Measurements from ENCODE around the gene AHI1. TPM values are rescaled to one million over a fixed set of nuclear protein-coding genes. Genes with fewer than 3 reads are reported as not detected.

The AHI1 gene
- total RNA-seq, 1 donor from 2014 or later: 45.5 TPM

DNA sequence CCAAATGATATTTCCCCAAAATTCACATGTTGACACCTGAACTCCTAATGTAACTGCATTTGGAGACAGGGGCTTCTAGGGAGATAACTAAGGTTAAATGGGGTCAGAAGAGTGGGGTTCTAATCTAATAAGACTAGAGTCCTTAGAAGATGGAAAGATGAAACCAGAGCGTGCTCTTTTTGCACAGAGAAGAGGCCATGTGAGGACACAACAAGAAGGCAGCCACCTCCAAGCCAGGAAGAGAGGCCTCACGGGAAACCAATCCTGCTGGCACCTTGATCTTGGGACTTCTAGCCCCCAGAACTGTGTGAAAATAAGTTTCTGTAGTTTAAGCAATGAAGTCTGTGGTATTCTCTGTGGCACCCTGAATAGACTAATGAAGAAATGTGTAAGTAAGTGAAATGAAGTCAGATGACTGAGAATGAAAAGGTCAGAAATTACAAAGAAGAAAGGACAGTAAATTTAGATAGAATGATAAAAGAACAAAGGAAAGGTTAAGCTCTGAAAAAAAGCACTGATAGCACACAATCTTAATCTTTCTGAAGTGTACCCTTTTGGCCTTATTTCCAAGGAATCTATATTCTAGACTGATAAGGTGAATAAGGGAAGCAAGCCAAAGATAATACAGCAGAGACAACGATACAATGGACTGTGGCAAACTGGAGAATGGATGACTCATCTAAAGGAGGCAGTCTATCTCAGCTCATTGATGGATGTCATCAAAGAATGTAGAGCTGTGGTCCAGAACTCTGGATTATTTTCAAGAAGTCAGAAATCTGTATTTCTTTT lies 206.1 kb downstream of the AHI1 start:
- DNase-seq: no peak

DNA sequence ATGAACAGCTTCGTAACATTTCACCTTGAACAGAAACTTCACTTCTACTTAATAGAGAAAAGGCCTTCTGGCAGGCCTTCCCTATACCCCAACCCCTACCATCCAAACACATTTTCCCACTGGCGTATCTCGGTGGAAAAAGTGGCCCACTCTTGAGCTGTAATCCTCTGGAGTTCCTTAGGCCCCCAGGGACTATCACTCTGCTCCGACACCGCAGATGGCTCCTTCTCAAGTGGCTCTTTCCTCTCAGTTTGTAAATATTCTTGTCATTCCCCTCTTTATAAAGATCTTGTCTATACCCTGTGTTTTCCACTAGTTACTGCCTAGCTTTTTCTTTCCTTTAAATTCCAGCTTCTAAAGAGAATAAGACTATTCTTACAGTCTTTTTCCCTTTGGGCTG lies 207.7 kb downstream of the AHI1 start:
- no peak for DNase-seq

DNA sequence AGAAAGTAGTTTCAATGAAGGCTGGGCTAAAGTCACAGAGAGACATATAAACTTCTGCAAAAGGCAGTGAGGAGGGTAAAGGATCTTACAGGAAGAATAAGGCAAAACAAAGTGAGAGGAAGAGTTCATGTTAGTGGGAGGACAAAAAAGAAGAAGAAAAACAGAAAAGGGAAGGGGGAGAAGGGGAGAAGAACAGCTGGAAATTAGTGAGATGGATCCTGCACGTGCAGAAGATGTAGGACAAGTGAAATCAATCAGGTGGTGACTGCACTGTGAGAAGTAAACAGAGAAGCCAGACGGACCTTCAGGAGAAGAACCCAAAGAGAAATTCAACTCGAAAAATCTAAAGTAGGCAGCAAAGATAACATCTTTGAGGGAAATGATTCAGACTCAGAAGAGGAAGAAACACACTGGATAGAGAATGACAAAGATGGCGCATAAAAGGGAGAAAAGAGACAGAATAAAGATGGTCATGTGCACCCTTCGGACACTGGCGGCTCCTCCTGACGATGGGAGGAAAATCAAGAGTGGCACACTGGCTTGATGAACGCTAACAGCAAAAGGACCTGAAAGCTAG lies 210.5 kb downstream of the AHI1 start:
- no peak for DNase-seq

DNA sequence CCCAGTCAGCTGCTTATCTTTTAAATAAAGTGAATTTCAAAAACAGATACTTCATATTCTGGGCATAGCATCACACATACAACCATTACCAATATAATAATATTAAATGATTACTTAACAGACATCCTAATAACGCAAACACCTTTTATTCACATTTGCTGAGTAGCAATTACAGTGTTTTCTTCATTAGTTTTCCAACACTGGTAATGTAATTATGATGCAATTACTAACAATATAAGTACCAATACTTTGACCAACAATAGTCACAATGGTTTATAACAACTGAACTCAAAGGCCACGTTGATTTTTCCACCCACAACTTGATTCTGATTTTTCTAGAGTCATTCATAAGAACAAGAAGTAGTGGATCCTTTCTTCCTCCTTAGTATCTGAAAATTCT lies 212.4 kb downstream of the AHI1 start:
- DNase-seq: no peak

DNA sequence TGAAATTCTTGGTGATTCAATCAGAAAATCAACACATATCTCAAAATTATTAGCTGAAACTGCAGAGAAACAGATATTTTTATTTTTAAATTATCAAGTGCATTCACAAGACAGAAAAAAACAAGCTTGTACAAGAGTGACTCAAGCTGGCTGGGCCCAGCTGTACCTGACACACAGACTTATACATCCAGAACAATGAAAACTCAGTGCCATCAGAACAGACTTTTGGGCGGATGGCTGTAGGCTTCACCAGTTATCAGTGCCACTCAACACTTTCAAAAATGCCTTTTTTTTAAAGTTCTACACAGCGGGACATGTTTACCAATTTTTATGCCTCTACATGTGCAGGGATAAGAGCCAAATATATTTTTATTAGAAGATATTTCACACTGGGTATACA lies 213.6 kb downstream of the AHI1 start:
- DNase-seq: no peak

DNA sequence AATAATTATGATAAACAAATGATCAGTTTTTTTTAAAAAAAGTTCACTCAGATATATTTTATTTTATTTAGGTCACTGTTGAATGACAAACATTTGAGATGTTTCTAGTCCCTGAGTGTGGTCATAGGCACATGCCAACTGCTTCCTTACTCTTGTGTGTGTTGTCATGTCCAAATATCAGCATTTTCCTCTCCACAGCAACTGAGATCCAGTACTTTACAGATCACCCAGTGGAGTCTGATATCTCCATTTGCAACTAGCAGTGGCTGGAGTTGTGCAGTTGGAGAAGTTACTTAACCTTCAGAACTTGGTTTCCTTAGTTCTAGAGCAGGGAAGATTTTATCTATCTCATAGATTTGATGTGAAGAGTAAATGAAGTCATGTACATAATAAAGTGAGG lies 215.1 kb downstream of the AHI1 start:
- DNase-seq: no peak

DNA sequence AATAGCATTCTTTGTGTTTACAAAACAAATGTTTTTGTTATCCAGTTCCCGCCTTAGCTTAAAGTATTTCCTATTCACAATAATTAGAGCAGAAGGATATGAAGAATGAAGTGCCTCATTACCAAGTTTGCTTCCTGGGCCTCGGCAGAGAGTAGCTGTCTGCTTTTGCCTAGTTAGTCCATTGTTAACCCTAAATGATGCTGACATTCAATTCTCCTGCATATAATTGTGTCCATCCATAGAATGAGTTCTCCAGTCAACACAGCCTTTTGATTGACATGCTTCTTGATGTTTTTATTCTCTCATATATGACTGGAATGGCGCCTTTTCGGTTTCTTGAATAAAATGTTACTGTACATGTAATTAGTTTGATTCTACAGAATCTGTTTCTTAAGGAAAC lies 215.6 kb downstream of the AHI1 start:
- DNase-seq: no peak

DNA sequence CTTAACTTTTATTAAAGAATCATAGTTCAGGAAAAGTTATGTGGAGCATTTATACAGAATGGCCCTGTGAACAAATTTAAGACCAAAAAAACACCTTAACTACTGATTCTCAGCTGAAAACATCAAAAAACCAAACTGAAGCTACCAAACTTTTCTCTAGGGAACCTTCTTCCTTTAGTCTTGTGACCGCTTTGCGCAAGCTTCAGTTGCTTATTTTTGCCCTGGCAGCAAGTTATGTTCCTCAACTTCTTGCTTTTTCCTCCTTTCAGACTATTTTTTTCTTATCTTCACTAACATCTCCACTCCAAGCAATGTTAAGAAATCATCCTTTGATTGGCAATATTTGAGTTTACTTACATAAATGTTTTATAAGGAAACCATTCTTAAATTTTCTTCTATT lies 216.3 kb downstream of the AHI1 start:
- no peak for DNase-seq

DNA sequence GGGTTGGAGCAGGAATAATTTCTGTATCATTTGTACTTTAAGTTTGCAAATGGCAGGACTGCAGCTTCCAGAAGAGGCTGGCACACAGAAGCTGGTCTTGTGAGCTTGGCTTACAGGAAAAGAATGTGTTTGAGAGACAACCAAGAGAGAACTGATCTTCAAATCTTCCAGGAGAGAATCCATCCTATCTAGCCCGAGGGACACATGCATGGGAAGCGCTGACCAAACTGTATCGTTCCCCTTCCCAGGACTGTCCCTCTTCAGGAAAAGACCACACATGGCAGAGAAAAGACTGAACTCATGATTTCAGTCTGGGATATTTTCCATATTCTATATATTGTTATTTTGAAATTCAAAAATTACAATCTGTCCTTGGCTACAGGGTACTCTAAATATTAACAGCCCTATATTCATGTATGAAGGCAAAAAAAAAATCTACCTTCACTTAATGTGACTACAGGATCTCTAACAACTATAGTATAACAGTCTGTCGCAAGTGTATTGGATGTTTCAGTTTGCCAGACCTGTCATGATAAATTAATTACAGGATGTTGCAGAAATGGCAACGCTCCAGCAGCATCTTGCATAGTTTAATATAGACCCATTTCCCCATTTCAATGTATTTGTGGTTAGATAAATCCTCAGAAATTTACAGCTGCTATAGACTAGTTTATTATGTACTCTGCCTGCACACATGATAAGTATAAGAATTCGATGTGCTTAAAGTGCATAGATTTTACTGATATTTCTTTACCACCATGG lies 217.0 kb downstream of the AHI1 start:
- DNase-seq: peak; percentile 31

DNA sequence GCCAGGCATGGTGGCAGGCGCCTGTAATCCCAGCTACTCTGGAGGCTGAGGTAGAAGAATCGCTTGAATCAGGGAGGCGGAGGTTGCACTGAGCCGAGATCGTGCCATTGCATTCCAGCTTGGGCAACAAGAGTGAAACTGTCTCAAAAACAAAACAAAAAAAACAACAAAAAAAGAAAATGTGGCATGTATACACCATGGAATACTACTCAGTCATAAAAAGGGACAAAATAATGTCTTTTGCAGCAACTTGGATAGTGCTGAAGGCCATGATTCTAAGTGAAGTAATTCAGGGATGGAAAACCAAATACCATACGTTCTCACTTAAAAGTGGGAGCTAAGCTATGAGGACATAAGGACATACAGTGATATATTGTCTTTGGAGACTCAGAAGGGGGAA lies 220.1 kb downstream of the AHI1 start:
- no peak for DNase-seq

DNA sequence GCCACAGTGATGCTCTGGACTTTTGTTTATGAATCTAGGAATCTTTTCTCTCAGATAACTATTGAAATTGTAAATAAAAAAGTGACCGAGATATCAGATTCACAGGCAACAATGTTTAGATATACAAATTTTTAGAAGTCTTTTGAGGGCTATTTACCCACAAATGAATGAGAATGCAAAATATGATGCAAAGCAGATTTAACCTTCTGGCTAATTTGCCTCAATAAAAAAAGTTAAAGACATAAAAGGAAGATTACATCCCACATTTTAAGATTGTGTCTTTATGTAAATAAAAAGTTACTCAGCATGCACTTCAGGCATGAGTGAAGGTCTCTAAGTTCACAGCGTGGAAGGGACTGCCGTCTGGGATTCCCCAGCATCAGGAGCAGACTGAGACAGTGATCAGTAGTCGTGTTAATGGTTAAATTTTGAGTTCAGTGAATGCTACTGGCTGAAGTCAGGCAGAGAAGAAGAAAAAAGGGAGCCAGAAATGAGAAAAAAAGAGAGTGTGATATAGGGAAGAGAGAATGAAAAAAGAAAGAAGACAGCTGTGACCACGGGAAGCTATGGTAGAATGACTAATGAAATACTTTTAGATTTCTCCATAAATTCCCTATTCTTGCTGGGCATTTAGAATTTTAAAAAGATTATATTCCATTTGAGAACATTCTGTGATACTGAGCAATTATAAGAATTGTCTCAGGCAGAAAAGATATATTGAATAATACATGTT lies 222.8 kb downstream of the AHI1 start:
- no peak for DNase-seq

DNA sequence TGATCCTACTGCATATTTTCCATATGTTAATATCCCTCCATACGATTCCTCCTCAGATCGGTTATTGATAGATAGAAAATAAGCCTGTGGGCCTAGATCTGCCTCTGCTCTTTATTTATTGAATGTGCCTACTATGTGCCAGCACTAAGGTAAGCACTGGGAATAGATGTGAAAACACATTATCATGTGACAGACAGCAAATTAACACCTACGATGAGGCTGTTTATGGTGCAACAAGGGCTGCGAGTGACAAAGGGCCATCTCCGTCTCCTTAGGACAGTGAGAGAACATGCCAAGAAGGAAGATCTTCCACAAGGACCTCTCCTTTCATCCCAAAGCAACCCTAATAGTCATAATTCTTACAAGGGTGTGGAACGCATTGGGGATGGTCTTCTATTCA lies 225.9 kb downstream of the AHI1 start:
- no peak for DNase-seq

DNA sequence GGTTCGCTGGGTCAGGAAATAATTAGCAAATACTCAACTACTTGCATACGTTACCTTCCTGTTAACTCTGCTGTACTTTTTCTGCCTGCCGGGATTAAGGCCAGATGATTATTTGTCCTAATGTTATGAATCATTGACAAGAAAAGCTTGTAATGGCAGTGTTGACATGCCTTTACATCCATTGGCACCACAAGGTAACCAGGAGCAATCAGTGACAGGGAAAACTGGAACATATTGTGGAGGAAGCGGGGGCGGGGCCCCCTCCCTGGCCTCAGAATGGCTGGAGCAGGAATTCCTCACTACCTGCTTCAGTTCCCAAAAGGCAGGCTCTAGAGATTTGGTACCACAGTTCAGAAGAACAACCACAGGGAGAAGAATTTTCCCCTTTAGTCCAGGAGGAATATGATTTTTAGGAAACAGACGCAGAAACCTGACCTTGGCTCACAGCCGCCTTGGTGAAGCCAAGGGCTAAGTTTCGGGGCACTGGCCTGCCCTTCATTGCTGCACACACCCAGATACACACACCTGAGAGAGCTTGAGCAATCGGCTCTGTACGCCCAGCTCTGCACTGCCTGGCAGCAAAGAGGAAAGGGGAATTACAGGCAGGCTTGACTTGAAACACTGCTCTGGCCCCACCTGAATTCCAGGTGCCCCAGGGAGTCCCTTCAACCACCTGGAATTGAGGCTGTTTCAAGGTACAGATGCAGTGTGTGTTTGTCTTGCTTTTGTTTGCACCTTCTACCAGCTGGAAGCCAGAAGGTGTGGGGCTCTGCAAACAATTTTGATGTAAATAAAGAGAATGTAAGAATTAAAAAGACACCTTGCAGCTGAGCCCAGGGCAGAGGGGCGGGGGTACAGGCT lies 226.6 kb downstream of the AHI1 start:
- no peak for DNase-seq

DNA sequence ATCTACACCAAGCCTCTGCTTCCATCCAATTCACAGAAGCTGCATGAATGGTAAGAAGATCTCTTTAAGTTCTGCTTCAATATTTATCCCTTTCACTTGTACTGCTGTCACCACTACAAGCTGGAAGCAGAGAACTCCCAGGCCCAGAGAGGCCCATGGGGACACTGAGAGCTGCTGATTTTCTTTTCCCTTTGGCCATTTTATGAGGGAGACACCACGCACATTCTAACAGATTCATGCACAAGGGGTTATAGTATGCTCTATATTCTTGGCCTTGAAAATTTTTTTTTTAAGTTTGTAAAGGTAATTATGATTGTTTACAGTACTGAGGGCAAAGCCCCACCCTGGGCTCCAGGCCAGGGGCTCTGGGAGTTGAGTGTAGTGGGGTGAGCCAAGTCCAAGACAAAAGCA lies 228.1 kb downstream of the AHI1 start:
- DNase-seq: no peak

DNA sequence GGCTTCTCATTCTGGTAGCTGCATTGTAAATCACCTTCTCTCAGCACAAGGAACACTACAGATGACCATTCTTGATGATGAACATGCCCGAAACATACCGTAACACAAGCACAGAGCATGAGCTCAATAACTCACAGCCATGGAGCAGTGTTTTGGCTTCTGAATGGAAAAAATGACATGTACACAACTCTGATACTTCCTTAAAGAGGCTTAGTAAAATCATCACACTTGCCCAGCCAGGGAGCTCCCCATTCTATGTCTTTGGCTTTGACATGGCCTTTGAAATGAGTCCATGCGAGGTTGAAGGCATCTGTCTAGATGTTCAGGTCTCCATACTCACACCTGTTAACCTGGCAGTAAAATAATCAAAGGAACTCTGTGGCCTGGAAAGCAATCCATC lies 228.8 kb downstream of the AHI1 start:
- no peak for DNase-seq

DNA sequence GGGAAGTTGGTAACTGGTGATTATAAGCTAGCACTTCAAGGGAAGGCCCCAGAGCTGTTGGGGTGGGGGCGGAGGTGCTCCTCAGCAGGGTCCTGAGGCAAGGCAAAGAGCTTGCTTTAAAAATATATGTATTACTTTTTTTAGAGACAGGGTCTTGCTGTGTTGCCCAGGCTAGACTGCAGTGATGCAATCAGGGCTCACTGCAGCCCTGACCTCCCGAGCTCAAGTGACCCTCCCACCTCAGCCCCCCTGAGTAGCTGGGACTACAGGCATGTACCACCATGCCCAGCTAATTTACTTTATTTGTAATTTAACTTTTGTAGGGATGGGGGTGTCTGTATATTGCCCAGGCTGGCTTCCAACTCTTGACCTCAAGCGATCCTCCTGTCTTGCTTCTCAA lies 229.3 kb downstream of the AHI1 start:
- DNase-seq: no peak

DNA sequence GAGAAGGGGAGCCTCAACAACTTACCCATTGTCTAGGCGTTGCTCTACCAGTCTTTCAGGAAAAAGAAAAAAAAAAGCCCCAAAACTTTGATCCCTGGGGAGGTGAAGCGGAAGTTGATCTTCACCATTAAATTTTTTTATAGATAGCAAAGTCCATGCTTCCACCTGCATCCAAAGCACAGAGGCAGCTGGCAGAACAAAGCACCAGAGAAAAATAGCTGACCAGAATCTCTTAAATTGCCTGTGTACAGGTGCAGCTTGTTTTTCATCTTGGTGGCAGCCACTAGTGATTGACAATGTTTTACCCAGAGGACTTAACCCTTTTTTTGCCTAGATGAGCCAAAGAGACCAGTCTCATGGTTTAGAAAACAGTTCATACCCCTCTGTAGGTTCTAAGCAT lies 230.5 kb downstream of the AHI1 start:
- DNase-seq: no peak

DNA sequence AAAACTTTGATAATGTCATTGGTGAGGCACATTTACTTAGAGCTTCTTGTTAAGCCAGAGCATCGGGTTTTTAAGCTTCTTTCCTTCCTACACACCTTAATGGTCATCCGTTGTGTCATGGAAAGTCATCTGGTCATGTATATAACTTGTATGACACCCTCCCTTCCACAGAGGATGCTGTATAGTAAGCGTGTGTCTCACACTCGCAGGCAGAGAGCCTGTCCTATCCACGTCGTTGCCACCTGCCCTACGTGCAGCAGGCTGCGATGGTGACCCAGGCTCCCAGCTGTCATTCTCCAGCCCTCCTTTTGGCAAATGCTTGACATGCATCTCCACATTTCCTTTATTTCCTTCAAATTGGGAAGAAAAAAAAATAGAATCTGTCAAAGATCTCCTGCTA lies 230.9 kb downstream of the AHI1 start:
- DNase-seq: no peak

DNA sequence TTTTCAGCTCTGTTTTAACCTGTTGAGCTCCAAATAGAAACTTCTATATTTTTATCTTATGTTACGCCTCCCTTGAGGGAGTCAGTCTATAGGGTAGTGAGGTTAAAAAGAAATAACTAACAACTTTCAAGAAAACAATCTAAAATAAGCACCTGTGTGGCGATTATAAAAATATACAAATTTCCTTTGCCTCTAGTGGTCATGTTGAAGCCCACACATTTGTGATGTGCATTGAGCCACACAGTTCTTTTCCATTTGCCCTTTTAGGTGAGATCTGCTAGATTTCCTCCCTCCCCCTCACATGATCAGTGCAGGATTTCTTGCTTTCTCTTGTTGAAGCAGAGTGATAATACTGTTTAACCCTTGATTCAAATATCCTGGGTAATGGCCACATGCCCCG lies 232.3 kb downstream of the AHI1 start:
- no peak for DNase-seq

DNA sequence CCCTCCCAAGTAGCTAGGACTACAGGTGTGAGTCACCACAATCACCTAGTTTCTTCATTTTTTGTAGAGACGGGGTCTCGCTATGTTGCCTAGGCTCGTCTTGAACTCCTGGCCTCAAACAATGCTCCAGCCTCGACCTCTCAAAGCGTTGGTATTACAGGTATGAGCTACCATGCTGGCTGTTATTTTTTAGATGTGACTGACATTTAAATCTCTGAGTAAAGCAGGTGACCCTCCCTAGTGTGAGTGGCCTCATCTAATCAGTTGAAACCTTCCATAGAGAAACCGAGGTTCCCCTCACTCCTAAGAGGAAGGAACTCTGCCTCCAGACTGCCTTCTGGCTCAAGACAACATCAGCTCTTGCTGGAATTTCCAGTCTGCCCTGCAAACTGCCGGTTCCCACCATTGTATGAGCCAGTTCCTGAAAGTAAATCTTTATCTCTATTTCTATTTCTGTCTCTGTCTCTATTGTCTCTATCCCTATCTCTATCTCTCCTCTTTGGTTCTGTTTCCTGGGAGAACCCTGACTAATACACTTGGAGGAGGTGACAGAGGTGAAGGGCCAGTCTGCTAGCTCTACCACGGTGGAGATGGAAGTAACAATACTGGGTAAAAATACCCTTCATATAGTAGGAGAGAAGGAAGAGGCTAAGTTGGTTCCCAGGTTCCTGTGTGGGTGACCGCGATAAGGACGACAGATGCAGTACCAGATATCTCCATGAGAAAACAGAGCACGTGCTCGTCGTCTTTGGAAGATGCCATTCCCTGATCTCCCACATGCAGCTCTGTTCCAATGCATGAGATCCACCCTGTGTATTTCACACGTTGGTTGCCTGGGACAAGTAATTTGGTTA lies 235.4 kb downstream of the AHI1 start:
- no peak for DNase-seq

DNA sequence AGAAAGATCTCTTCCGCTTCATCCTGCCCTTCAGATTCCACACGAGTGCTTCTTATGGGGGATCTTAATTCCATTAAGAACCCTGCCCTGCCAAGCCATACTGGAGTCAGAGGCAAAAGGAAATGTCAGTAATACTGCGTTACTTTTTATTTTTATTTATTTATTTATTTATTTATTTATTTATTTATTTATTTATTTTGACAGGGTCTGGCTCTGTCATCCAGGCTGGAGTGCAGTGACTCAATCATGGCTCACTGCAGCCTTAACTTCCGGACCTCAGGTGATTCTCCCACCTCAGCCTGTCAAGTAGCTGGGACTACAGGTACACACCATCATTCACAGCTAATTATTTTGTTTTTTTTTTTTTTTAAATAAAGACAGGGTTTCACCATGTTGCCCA lies 236.9 kb downstream of the AHI1 start:
- no peak for DNase-seq

All from skin of body (tissue), 2 donors.